Sigmoid colon (tissue), 4 donors: ENCODE measurements around the gene KCTD20.

Experiments used
- EP300 ChIP-seq, 4 donors: sonication (generic); formaldehyde crosslinking; IDR thresholded peaks; one replicate each; pipeline ENCODE4 v1.6.1; 2017; ENCODE audit warnings: antibody characterized with exemption in 4 of 4
- POLR2A ChIP-seq, 2 donors: fragments of 450-650 bp; IDR thresholded peaks; one replicate each; pipeline ENCODE4 v1.6.1; 2016; ENCODE audit warnings: antibody characterized with exemption in 2 of 2, mild to moderate bottlenecking in 2 of 2, moderate library complexity in 2 of 2
- POLR2AphosphoS5 ChIP-seq, 4 donors: sonication (generic); formaldehyde crosslinking; IDR thresholded peaks; one replicate each; pipeline ENCODE4 v1.6.1; 2017; ENCODE audit warnings: antibody characterized with exemption in 4 of 4
- TF ChIP-seq, protein P1 (sequence below), 4 experiments: fragments of 450-650 bp in 3 of 4; fragments of 200-600 bp in 1 of 4; IDR thresholded peaks; one replicate each; pipeline ENCODE4 v1.5.1; 2016 to 2019; ENCODE audit warnings: antibody characterized with exemption in 4 of 4, mild to moderate bottlenecking in 3 of 4, moderate library complexity in 2 of 4

GRCh38 chr6:36501686-36502085 is 58.9 kb downstream of the KCTD20 start:
- TF ChIP-seq POLR2A (IDR thresholded peaks at IDR 0.05) (no peak), POLR2AphosphoS5 (IDR thresholded peaks at IDR 0.05) (no peak), EP300 (IDR thresholded peaks at IDR 0.05) (no peak)
- TF ChIP-seq, protein P1, sequence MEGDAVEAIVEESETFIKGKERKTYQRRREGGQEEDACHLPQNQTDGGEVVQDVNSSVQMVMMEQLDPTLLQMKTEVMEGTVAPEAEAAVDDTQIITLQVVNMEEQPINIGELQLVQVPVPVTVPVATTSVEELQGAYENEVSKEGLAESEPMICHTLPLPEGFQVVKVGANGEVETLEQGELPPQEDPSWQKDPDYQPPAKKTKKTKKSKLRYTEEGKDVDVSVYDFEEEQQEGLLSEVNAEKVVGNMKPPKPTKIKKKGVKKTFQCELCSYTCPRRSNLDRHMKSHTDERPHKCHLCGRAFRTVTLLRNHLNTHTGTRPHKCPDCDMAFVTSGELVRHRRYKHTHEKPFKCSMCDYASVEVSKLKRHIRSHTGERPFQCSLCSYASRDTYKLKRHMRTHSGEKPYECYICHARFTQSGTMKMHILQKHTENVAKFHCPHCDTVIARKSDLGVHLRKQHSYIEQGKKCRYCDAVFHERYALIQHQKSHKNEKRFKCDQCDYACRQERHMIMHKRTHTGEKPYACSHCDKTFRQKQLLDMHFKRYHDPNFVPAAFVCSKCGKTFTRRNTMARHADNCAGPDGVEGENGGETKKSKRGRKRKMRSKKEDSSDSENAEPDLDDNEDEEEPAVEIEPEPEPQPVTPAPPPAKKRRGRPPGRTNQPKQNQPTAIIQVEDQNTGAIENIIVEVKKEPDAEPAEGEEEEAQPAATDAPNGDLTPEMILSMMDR (IDR thresholded peaks at IDR 0.05): no peak
